Measurements from ENCODE around the gene PIGU. TPM values are rescaled to one million over a fixed set of nuclear protein-coding genes. Genes with fewer than 3 reads are reported as not detected.

The PIGU gene
- total and polyA plus RNA-seq, 2 donors: 17.3 to 19.1 TPM

- H3K4me3 ChIP-seq (ENCODE audit: low read depth, low read length): no peak overlapping the region
- WGBS: 55% methylated on average over 20 of the region's 20 CpGs
- no peaks in the 10 kb centered on the region for H3K36me3 ChIP-seq (ENCODE audit: insufficient read depth)
- H3K4me1 ChIP-seq (ENCODE audit: insufficient read depth): no peaks in the 10 kb centered on the region
- no peak overlapping the region for H3K27ac ChIP-seq (ENCODE audit: low read depth)
- DNase-seq (ENCODE audit: extremely low spot score): peak; percentile 51
These were observed 127.5 kb downstream of the PIGU start for GRCh38 chr20:34549291-34549928.

- DNase-seq (ENCODE audit: extremely low spot score): no peak
- Histone ChIP-seq H3K4me3 (ENCODE audit: low read depth, low read length) (no peak overlapping the region), H3K4me1 (ENCODE audit: insufficient read depth) (no peaks in the 10 kb centered on the region), H3K27ac (ENCODE audit: low read depth) (no peak overlapping the region), H3K36me3 (ENCODE audit: insufficient read depth) (no peaks in the 10 kb centered on the region)
- 92% methylated on average over 22 of the region's 22 CpGs for WGBS
These were observed 128.9 kb downstream of the PIGU start for GRCh38 chr20:34547844-34548613.

GRCh38 chr20:34546751-34547181, 130.1 kb downstream of the PIGU start:
- no peak overlapping the region for H3K4me3 ChIP-seq (ENCODE audit: low read depth, low read length)
- DNase-seq (ENCODE audit: extremely low spot score): no peak
- H3K27ac ChIP-seq (ENCODE audit: low read depth): no peak overlapping the region
- WGBS: 91% methylated on average over 11 of the region's 11 CpGs
- H3K4me1 ChIP-seq (ENCODE audit: insufficient read depth): no peaks in the 10 kb centered on the region
- no peaks in the 10 kb centered on the region for H3K36me3 ChIP-seq (ENCODE audit: insufficient read depth)

DNA sequence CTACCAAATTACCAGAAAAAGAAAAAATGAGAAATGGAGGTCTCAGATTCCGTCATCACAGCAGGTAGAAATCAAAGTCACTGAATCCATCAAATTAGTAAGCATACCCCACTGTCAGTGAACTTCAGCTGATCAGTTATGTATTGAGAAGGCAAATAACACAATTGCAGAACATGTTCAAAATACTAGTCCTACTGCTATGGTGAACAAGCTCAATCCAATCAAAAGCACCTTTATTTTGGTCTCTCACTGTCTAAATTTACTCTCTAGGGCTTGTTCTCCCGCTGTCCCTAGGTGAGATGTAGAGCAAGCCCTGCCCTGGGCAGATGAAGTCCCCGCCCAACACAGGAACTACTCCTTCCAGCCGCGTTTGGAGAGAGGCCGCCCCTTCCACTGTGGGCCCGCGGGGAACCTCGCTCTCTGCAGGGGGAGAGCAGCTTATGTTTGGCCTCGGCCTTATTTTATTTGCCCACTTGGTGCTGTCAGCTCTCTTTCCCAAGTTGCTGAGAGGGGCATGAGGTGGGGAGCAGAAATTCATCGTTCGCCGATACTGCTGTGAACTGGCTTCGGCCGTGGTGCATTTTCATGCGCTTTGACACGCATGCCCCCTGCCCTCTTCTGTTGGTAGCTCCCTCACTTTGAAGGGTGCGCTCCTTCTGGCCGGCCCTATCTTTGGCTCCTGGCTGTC, 132.6 kb downstream of the PIGU start:
- no peak overlapping the region for H3K4me3 ChIP-seq (ENCODE audit: low read depth, low read length)
- DNase-seq (ENCODE audit: extremely low spot score): no peak
- 18% methylated on average over 19 of the region's 19 CpGs for WGBS
- H3K4me1 ChIP-seq (ENCODE audit: insufficient read depth): no peaks in the 10 kb centered on the region
- H3K27ac ChIP-seq (ENCODE audit: low read depth): no peak overlapping the region
- peaks cover 2% of the 10 kb centered on the region for H3K36me3 ChIP-seq (ENCODE audit: insufficient read depth)

DNA sequence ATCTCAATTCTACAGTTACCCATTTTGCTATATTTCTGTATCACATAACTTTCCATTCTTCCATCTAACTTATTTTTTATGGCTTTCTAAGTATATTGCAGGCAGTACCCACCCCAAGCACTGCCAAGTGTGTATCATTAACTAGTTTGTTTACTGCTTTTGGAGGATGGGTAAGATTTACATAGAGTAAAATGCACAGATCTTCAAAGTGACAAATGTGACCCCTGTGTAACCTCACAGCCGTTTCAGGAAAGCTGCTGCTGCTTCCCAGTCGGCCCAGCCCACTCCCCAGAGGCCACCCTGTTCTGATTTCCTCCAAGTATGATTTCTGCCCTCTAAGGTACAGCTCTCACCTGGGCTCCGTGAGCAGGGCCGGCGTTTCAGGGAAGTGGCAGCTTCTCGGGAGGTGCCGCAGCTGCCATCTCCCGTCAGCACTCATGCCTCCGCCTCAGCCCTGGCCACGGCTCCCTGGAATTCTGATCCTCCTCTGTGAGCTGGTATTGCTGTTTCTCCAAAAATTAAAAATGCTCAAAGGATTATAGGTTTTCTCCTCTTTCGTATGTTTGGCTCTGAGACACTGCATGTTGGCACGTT, 133.3 kb downstream of the PIGU start:
- no peak overlapping the region for H3K4me3 ChIP-seq (ENCODE audit: low read depth, low read length)
- H3K27ac ChIP-seq (ENCODE audit: low read depth): no peak overlapping the region
- H3K4me1 ChIP-seq (ENCODE audit: insufficient read depth): no peaks in the 10 kb centered on the region
- WGBS: 71% methylated on average over 12 of the region's 12 CpGs
- H3K36me3 ChIP-seq (ENCODE audit: insufficient read depth): peaks cover 2% of the 10 kb centered on the region
- no peak for DNase-seq (ENCODE audit: extremely low spot score)

GRCh38 chr20:34542439-34542838, 134.5 kb downstream of the PIGU start:
- no peak for DNase-seq (ENCODE audit: extremely low spot score)
- no peak overlapping the region for H3K4me3 ChIP-seq (ENCODE audit: low read depth, low read length)
- H3K4me1 ChIP-seq (ENCODE audit: insufficient read depth): no peaks in the 10 kb centered on the region
- 96% methylated on average over 6 of the region's 6 CpGs for WGBS
- H3K27ac ChIP-seq (ENCODE audit: low read depth): no peak overlapping the region
- peaks cover 2% of the 10 kb centered on the region for H3K36me3 ChIP-seq (ENCODE audit: insufficient read depth)

- DNase-seq (ENCODE audit: extremely low spot score): no peak
- Histone ChIP-seq H3K36me3 (ENCODE audit: insufficient read depth) (peaks cover 2% of the 10 kb centered on the region), H3K27ac (ENCODE audit: low read depth) (no peak overlapping the region), H3K4me1 (ENCODE audit: insufficient read depth) (no peaks in the 10 kb centered on the region), H3K4me3 (ENCODE audit: low read depth, low read length) (no peak overlapping the region)
- WGBS: 78% methylated on average over 16 of the region's 16 CpGs
These were observed 135.0 kb downstream of the PIGU start for GRCh38 chr20:34541917-34542316.

DNA sequence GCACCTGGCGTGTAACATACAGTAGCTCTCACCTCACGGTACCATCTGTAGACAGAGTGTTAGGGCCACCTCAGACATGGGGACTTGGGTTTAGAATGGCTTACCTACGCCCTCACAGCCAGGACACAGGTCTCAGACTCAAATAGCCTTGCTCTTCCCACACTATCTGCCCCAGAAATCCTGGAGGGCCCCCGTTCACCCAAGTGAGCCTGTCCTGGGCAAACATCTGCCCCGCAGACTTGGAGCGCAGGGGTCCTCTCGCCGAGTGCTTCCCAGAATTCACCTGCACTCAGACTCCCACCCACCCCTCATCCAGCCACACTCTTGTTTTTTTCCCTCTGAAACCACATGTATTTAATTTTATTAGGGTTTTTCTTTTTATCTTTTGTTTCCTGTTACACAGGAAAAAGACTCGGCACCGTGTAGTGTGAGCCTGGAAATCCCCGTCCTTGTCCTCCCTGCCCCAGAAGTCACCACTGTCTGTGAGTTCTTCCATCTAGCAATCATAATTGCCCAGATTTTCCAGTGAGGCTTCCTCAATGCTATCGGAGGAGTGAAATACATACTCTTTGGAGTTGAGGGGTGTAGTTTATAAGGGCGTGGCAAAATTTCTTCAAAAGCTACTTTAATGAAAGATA, 135.5 kb downstream of the PIGU start:
- WGBS: 79% methylated on average over 13 of the region's 13 CpGs
- peaks cover 2% of the 10 kb centered on the region for H3K36me3 ChIP-seq (ENCODE audit: insufficient read depth)
- H3K4me1 ChIP-seq (ENCODE audit: insufficient read depth): no peaks in the 10 kb centered on the region
- no peak for DNase-seq (ENCODE audit: extremely low spot score)
- H3K27ac ChIP-seq (ENCODE audit: low read depth): no peak overlapping the region
- no peak overlapping the region for H3K4me3 ChIP-seq (ENCODE audit: low read depth, low read length)

GRCh38 chr20:34540596-34541263, 136.2 kb downstream of the PIGU start:
- no peak for DNase-seq (ENCODE audit: extremely low spot score)
- whole genome bisulfite sequencing: 85% methylated on average over 15 of the region's 15 CpGs
- peaks cover 2% of the 10 kb centered on the region for H3K36me3 ChIP-seq (ENCODE audit: insufficient read depth)

DNA sequence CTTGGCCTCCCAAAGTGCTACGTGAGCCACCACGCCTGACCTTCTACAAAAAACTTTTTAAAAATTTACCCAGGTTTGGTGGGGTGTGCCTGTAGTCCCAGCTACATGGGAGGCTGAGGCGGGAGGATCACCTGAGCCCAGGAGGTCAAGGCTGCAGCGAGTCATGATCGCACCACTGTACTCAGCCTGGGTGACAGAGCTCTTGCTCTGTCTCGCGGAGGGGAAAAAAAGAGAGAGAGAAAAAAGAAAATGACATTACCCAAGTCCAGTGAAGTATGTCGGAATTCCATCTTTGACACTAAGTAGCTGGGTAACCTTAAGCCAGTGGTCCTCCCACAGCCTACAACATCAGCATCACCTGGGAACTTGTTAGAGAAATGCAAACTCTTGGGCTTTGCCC, 137.1 kb downstream of the PIGU start:
- Histone ChIP-seq H3K4me1 (ENCODE audit: insufficient read depth) (no peaks in the 10 kb centered on the region), H3K27ac (ENCODE audit: low read depth) (no peak overlapping the region), H3K36me3 (ENCODE audit: insufficient read depth) (peaks cover 2% of the 10 kb centered on the region), H3K4me3 (ENCODE audit: low read depth, low read length) (no peak overlapping the region)
- WGBS: 96% methylated on average over 8 of the region's 8 CpGs
- no peak for DNase-seq (ENCODE audit: extremely low spot score)

More at GRCh38 chr20:34540596-34541263, 136.2 kb downstream of the PIGU start:
- Histone ChIP-seq H3K4me3 (ENCODE audit: low read depth, low read length) (no peak overlapping the region), H3K4me1 (ENCODE audit: insufficient read depth) (no peaks in the 10 kb centered on the region), H3K27ac (ENCODE audit: low read depth) (no peak overlapping the region)

DNA sequence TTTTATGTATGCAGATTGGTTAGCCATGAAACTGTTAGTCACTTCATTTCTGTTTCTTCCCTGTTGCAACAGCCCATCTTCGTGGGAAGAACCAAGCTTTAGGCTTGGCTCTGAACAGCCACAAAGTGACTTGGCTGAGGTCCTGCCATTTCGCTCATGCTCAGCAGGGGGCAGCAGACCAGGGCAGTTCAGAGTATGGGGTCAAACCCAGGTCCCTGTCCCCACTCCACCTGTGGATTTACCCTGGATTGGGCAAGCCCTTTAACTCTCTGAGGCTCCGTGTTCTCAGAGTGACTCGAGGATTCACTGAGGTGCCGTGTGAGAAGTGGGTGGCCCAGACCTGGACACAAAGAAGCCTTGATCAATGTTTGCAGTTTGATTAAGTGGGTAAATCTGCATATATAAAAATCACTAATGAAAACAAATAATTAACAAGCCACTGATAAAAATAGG, 138.2 kb downstream of the PIGU start:
- Histone ChIP-seq H3K27ac (ENCODE audit: low read depth) (no peak overlapping the region), H3K4me3 (ENCODE audit: low read depth, low read length) (no peak overlapping the region), H3K36me3 (ENCODE audit: insufficient read depth) (peaks cover 2% of the 10 kb centered on the region), H3K4me1 (ENCODE audit: insufficient read depth) (no peaks in the 10 kb centered on the region)
- WGBS: 54% methylated on average over 5 of the region's 5 CpGs
- DNase-seq (ENCODE audit: extremely low spot score): no peak

DNA sequence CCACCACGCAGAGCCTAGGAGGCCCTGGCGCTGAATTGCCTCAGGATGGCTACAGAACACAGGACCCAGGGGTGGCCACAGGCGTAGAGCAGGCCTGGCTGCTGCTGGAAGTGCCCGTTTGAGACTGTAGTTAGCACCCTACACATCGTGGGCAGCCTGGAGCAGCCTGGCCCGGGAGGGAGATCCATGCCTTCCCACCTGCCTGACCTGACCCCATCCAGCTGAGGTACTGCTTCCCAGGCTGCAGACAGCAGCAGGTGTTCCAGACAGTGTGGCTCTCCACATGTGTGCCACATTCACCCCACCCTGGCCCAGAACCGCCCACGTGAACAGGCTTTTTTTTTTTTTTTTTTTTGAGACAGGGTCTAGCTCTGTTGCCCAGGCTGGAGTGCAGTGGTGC, 139.2 kb downstream of the PIGU start:
- H3K27ac ChIP-seq (ENCODE audit: low read depth): no peak overlapping the region
- WGBS: 86% methylated on average over 8 of the region's 8 CpGs
- H3K36me3 ChIP-seq (ENCODE audit: insufficient read depth): peaks cover 2% of the 10 kb centered on the region
- H3K4me1 ChIP-seq (ENCODE audit: insufficient read depth): no peaks in the 10 kb centered on the region
- no peak overlapping the region for H3K4me3 ChIP-seq (ENCODE audit: low read depth, low read length)
- no peak for DNase-seq (ENCODE audit: extremely low spot score)

Data from urinary bladder (tissue), 4 donors.